GM12878 (cell line): ENCODE data around the gene TPST1. TPM values are rescaled to one million over a fixed set of nuclear protein-coding genes. Genes with fewer than 3 reads are reported as not detected.
A peak's percentile ranks its signal among the peaks of the same experiment; 100 is the strongest.

Experiments
- ATAC-seq: fragments of 200-7000 bp; cut with Tn5 transposase; 3 replicates; pipeline ENCODE4 v1.9.1; 2020; ENCODE audit warnings: mild to moderate bottlenecking, moderate library complexity
- BruUV-seq: library from RNA; stranded (reverse); fragments of 400-500 nt; replicated peaks from 2 replicates; lab custom pipeline; 2021; lab: Mats Ljungman, UMichigan
- CTCF ChIA-PET: fragments of 300-600 bp; sonication (Branson Sonifier 250); formaldehyde crosslinking; extraction: SDS; loops from one replicate; lab custom pipeline; 2021; ENCODE audit warnings: inconsistent platforms; lab: Yijun Ruan, JAX
- POLR2A ChIA-PET: fragments of 350-600 bp; formaldehyde crosslinking; extraction: SDS; loops from one replicate; lab custom pipeline; 2021; ENCODE audit warnings: inconsistent platforms; lab: Charles Lee
- RAD21 ChIA-PET: fragments of 300-600 bp; sonication (Branson Sonifier 250); formaldehyde crosslinking; loops from one replicate; lab custom pipeline; 2023; ENCODE audit warnings: antibody characterized with exemption; ENCODE audit not compliant: unreplicated experiment; lab: Charles Lee
- SMC1A ChIA-PET: fragments of 300-600 bp; sonication (Branson Sonifier 250); formaldehyde crosslinking; loops from one replicate; lab custom pipeline; 2023; ENCODE audit not compliant: unreplicated experiment, uncharacterized antibody; lab: Charles Lee
- DNase-seq: peaks from one replicate; pipeline ENCODE4 v3.0.0-alpha.2; 2011; ENCODE audit warnings: low read depth, low spot score
- FAIRE-seq: peaks from 3 replicates; lab custom pipeline; 2011; peaks lifted over from hg19 to GRCh38; lab: Jason Lieb, UNC
- H2AFZ ChIP-seq: 2 replicates; pipeline ENCODE4 v1.6.0; 2011; ENCODE audit warnings: low read depth, low read length, control low read depth; ENCODE audit not compliant: control insufficient read depth
- H3K27ac ChIP-seq: 2 replicates; pipeline ENCODE4 v1.5.1; 2011; ENCODE audit warnings: control low read depth; ENCODE audit not compliant: control insufficient read depth, insufficient read depth
- H3K27me3 ChIP-seq, 2 experiments: replicated peaks in 1 of 2; 2 replicates each; pipeline versions ENCODE4 v1.6.0 to v1.6.1; 2011; ENCODE audit warnings: low read length in 1 of 2; ENCODE audit not compliant: control insufficient read depth in 2 of 2, insufficient read depth in 2 of 2
- H3K36me3 ChIP-seq, 2 experiments: 2 replicates each; pipeline ENCODE4 v1.5.1; 2011; ENCODE audit warnings: low read length in 1 of 2; ENCODE audit not compliant: control insufficient read depth in 2 of 2, insufficient read depth in 2 of 2
- H3K4me1 ChIP-seq: 2 replicates; pipeline ENCODE4 v1.6.1; 2011; ENCODE audit warnings: mild to moderate bottlenecking, low read length, moderate library complexity, mixed read lengths; ENCODE audit not compliant: control insufficient read depth, insufficient read depth
- H3K4me2 ChIP-seq: 2 replicates; pipeline ENCODE4 v1.6.0; 2011; ENCODE audit warnings: control low read depth; ENCODE audit not compliant: control insufficient read depth, insufficient read depth
- H3K4me3 ChIP-seq: fragments of 200-600 bp; sonication (generic); 2 replicates; pipeline ENCODE4 v1.5.1; 2016
- H3K79me2 ChIP-seq: 2 replicates; pipeline ENCODE4 v1.6.0; 2011; ENCODE audit warnings: low read length; ENCODE audit not compliant: control insufficient read depth, insufficient read depth
- H3K9ac ChIP-seq: 2 replicates; pipeline ENCODE4 v1.8.0; 2011; ENCODE audit warnings: low read length, control low read depth, mixed read lengths; ENCODE audit not compliant: control insufficient read depth, insufficient read depth
- H3K9me3 ChIP-seq: replicated peaks from 3 replicates; pipeline ENCODE4 v1.5.1; 2011; ENCODE audit warnings: mild to moderate bottlenecking, low read length; ENCODE audit not compliant: control insufficient read depth, insufficient read depth
- H4K20me1 ChIP-seq: 2 replicates; pipeline ENCODE4 v1.6.0; 2011; ENCODE audit not compliant: control insufficient read depth, insufficient read depth
- BHLHE40 ChIP-seq, 2 experiments: fragments of 450-650 bp in 1 of 2; IDR thresholded peaks; 2 replicates each; pipeline ENCODE4 v1.6.1; 2011 to 2017; ENCODE audit warnings: low read depth in 2 of 2, borderline replicate concordance in 1 of 2, improper control_type of control experiment in 1 of 2, low read length in 1 of 2, mild to moderate bottlenecking in 1 of 2
- BRCA1 ChIP-seq: IDR thresholded peaks from 2 replicates; pipeline ENCODE4 v1.6.1; 2011; ENCODE audit warnings: low read depth, low read length, improper control_type of control experiment
- CHD4 ChIP-seq: fragments of 200-600 bp; sonication (generic); IDR thresholded peaks from 2 replicates; pipeline ENCODE4 v1.6.1; 2016; ENCODE audit warnings: mild to moderate bottlenecking
- CREB1 ChIP-seq: IDR thresholded peaks from 2 replicates; pipeline ENCODE4 v1.6.1; 2012; ENCODE audit warnings: low read depth, mild to moderate bottlenecking, inconsistent platforms
- EED ChIP-seq: sonication (generic); IDR thresholded peaks from 2 replicates; pipeline ENCODE4 v1.6.1; 2016; ENCODE audit warnings: antibody characterized with exemption, low read depth
- MTA2 ChIP-seq: fragments of 450-650 bp; IDR thresholded peaks from 2 replicates; pipeline ENCODE4 v1.6.1; 2016; ENCODE audit warnings: low read depth, mild to moderate bottlenecking, moderate library complexity
- NR2C2 ChIP-seq: IDR thresholded peaks from 2 replicates; pipeline ENCODE4 v1.6.1; 2011; ENCODE audit warnings: borderline replicate concordance, low read depth; ENCODE audit not compliant: control insufficient read depth, insufficient read length
- RCOR1 ChIP-seq: conservative IDR thresholded peaks from 2 replicates; pipeline ENCODE4 v1.6.1; 2012; ENCODE audit warnings: low read depth, low read length, improper control_type of control experiment
- WGBS: methylation state at CpG from one replicate; pipeline ENCODE4 v1.1.6; 2016; ENCODE audit warnings: low lambda C conversion rate; ENCODE audit not compliant: insufficient replicate concordance, insufficient coverage; ENCODE audit errors: missing lambda C conversion rate; 5-methylcytosine and 5-hydroxymethylcytosine counted together
- in situ Hi-C: fragments of 300-500 bp; cut with MboI; formaldehyde crosslinking; loops from 9 replicates; pipeline ENCODE4 v1.14.3; 2018; ENCODE audit warnings: mixed read lengths
- intact Hi-C: fragments of 100-400 bp; cut with micrococcal nuclease; formaldehyde crosslinking; loops from one replicate; pipeline ENCODE4 v1.14.2; 2022; ENCODE audit not compliant: unreplicated experiment
- polyA plus RNA-seq, 11 experiments: library from polyadenylated mRNA; depleted of rRNA in 4 of 11; unstranded in 6 of 11; stranded (reverse) in 5 of 11; fragments of >200 nt; fragmentation: Nextera tagmentation in 4 of 11; fragmentation: Illumina TruSeq in 1 of 11; extraction: Ambion mirVana in 4 of 11; extraction: Trizol in 1 of 11; gene quantifications; 1 replicate in 1 of 11; 2 replicates in 10 of 11; pipeline versions ENCODE4 v1.2.1 to v1.2.3, GENCODE V29; 2011 to 2016; ENCODE audit warnings: inconsistent platforms in 2 of 11, missing spikeins in 2 of 11, low read depth in 1 of 11
- total RNA-seq, 4 experiments: library from RNA; depleted of rRNA in 3 of 4; stranded (reverse); fragments of >200 nt in 3 of 4; fragmentation: Illumina TruSeq in 1 of 4; extraction: Trizol in 1 of 4; gene quantifications; 2 replicates each; pipeline versions ENCODE4 v1.2.1 to v1.2.3, GENCODE V29; 2013 to 2021
- TF ChIP-seq, protein P1 (sequence below): fragments of 450-650 bp; IDR thresholded peaks from 2 replicates; pipeline ENCODE4 v1.6.1; 2017; ENCODE audit warnings: low read depth, mild to moderate bottlenecking, moderate library complexity
- TF ChIP-seq, protein P2 (sequence below): fragments of 450-650 bp; IDR thresholded peaks from 2 replicates; pipeline ENCODE4 v1.6.1; 2016; ENCODE audit warnings: mild to moderate bottlenecking
- TF ChIP-seq, protein P3 (sequence below): IDR thresholded peaks from 2 replicates; pipeline ENCODE4 v1.6.1; 2012; ENCODE audit warnings: low read depth, low read length, improper control_type of control experiment
- TF ChIP-seq, protein P4 (sequence below): fragments of 450-650 bp; IDR thresholded peaks from 2 replicates; pipeline ENCODE4 v1.6.1; 2018; ENCODE audit warnings: mild to moderate bottlenecking, low read depth, moderate library complexity; ENCODE audit not compliant: partially characterized antibody

The TPST1 gene
- total and polyA plus RNA-seq, 10 of the 15 experiments (the other 5 are each of a cell fraction or from before 2014, with no cell fraction given): 1.1 to 10.6 (median 7.5) TPM

DNA sequence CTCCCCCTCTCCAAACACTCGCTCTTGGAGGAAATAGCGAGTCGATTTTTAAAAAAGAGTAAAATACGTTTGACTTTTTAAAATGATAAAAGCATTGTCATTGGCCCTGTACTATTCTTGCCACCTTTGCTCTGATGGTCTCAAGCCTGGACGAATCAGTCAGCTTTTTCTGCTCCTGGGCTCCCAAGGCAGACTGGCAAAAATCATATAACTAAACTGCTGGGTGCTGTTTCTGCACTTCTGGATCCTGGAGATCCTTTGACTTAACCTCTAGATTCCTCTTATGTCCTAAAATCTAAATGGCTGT is 1.8 kb downstream of the TPST1 start:
- H3K4me1 ChIP-seq: peaks cover 6% of the 10 kb centered on the region; the same call in 1 of the 2 replicates
- ATAC-seq (no peak), FAIRE-seq (no peak), DNase-seq (no peak)
- no peak overlapping the region for H3K27ac ChIP-seq
- H3K27me3 ChIP-seq: no peaks in the 10 kb centered on the region
- ChIA-PET RAD21 (interaction anchor here (0.6 kb wide), 1 partner anchor 176 kb away, joined by 3 read pairs; no protein-coding TSS in a partner anchor), CTCF (interaction anchor here (0.6 to 1.3 kb wide), 2 partner anchors 12 to 213 kb away, joined by 3 to 4 read pairs; no protein-coding TSS in a partner anchor), POLR2A (interaction anchor here (0.5 to 1.1 kb wide), 2 partner anchors 14 to 25 kb away, joined by 4 read pairs; no protein-coding TSS in a partner anchor), SMC1A (interaction anchor here (0.7 to 1.4 kb wide), 4 partner anchors 9 to 156 kb away, joined by 3 read pairs; no protein-coding TSS in a partner anchor)
- no peaks in the 10 kb centered on the region for H3K79me2 ChIP-seq
- intact Hi-C loops (loop anchor here (10.0 kb wide), 2 partner anchors 172 to 288 kb away; no protein-coding TSS in a partner anchor), in situ Hi-C loops (no loop called here)
- no peaks in the 10 kb centered on the region for H3K9me3 ChIP-seq
- WGBS: 86% methylated on average over 5 of the region's 5 CpGs
- H3K36me3 ChIP-seq: no peaks in the 10 kb centered on the region
- no peak overlapping the region for H3K4me3 ChIP-seq
- BruUV-seq: no TSS peak
- no peak overlapping the region for H3K9ac ChIP-seq
- H3K4me2 ChIP-seq: 0 out of 2 replicates have a peak overlapping the region, but pooled peaks have one; percentile 88
- H2AFZ ChIP-seq: no peak overlapping the region
- H4K20me1 ChIP-seq: no peaks in the 10 kb centered on the region
- TF ChIP-seq BRCA1 (no peak), MTA2 (no peak), CREB1 (no peak), CHD4 (no peak), RCOR1 (no peak), NR2C2 (no peak), EED (no peak), BHLHE40 (IDR thresholded peaks at IDR 0.05; ENCODE audit: borderline replicate concordance in 1 of 2, low read depth in 2 of 2, low read length in 1 of 2) (no peak)
- TF ChIP-seq, protein P1, sequence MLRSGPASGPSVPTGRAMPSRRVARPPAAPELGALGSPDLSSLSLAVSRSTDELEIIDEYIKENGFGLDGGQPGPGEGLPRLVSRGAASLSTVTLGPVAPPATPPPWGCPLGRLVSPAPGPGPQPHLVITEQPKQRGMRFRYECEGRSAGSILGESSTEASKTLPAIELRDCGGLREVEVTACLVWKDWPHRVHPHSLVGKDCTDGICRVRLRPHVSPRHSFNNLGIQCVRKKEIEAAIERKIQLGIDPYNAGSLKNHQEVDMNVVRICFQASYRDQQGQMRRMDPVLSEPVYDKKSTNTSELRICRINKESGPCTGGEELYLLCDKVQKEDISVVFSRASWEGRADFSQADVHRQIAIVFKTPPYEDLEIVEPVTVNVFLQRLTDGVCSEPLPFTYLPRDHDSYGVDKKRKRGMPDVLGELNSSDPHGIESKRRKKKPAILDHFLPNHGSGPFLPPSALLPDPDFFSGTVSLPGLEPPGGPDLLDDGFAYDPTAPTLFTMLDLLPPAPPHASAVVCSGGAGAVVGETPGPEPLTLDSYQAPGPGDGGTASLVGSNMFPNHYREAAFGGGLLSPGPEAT: no peak
- TF ChIP-seq, protein P2, sequence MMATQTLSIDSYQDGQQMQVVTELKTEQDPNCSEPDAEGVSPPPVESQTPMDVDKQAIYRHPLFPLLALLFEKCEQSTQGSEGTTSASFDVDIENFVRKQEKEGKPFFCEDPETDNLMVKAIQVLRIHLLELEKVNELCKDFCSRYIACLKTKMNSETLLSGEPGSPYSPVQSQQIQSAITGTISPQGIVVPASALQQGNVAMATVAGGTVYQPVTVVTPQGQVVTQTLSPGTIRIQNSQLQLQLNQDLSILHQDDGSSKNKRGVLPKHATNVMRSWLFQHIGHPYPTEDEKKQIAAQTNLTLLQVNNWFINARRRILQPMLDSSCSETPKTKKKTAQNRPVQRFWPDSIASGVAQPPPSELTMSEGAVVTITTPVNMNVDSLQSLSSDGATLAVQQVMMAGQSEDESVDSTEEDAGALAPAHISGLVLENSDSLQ: no peak
- TF ChIP-seq, protein P3, sequence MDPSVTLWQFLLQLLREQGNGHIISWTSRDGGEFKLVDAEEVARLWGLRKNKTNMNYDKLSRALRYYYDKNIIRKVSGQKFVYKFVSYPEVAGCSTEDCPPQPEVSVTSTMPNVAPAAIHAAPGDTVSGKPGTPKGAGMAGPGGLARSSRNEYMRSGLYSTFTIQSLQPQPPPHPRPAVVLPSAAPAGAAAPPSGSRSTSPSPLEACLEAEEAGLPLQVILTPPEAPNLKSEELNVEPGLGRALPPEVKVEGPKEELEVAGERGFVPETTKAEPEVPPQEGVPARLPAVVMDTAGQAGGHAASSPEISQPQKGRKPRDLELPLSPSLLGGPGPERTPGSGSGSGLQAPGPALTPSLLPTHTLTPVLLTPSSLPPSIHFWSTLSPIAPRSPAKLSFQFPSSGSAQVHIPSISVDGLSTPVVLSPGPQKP: no peak
- TF ChIP-seq, protein P4, sequence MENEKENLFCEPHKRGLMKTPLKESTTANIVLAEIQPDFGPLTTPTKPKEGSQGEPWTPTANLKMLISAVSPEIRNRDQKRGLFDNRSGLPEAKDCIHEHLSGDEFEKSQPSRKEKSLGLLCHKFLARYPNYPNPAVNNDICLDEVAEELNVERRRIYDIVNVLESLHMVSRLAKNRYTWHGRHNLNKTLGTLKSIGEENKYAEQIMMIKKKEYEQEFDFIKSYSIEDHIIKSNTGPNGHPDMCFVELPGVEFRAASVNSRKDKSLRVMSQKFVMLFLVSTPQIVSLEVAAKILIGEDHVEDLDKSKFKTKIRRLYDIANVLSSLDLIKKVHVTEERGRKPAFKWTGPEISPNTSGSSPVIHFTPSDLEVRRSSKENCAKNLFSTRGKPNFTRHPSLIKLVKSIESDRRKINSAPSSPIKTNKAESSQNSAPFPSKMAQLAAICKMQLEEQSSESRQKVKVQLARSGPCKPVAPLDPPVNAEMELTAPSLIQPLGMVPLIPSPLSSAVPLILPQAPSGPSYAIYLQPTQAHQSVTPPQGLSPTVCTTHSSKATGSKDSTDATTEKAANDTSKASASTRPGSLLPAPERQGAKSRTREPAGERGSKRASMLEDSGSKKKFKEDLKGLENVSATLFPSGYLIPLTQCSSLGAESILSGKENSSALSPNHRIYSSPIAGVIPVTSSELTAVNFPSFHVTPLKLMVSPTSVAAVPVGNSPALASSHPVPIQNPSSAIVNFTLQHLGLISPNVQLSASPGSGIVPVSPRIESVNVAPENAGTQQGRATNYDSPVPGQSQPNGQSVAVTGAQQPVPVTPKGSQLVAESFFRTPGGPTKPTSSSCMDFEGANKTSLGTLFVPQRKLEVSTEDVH: no peak
